ENCODE data around the gene IL10RB.
"Not testable (repeated sequence)": the region's sequence is repeated elsewhere in the genome, so short reads cannot be mapped to it uniquely, and the experiment has no call there.

DNA sequence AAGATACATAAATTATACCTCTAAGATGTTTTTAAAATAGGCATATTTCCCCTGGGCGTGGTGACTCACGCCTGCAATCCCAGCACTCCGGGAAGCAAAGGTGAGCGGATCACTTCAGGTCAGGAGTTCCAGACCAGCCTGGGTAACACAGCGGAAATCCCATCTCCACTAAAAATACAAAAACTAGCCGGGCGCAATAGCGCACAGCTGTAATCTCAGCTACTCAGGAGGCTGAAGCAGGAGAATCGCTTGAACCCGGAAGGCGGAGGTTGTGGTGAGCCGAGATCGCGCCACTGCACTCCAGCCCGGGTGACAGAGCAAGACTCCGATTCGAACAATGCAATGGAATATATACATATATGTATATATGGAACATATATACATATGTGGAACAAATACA, 54.8 kb downstream of the IL10RB start:
- not testable (repeated sequence) for TF ChIP-seq POU2F2, TAF1, POLR2A, POLR2AphosphoS5, SPI1 (IDR thresholded peaks at IDR 0.05; ENCODE audit: low read depth, low read length)
